Kidney epithelial cell (primary cell): ENCODE measurements around the gene CEBPE. TPM values are rescaled to one million over a fixed set of nuclear protein-coding genes. Genes with fewer than 3 reads are reported as not detected.

Experiments used
- DNase-seq: peaks from one replicate; pipeline ENCODE4 v3.0.0-alpha.2; 2010; ENCODE audit warnings: low read depth
- H3K27me3 ChIP-seq: 2 replicates; pipeline ENCODE4 v1.6.0; 2011; ENCODE audit warnings: low read length; ENCODE audit not compliant: control insufficient read depth, insufficient read depth
- H3K36me3 ChIP-seq: 2 replicates; pipeline ENCODE4 v1.5.1; 2011; ENCODE audit warnings: low read length; ENCODE audit not compliant: control insufficient read depth, insufficient read depth
- H3K4me3 ChIP-seq: 2 replicates; pipeline ENCODE4 v1.5.1; 2011; ENCODE audit warnings: low read depth, mild to moderate bottlenecking, control low read depth, low read length
- total RNA-seq: library from RNA; depleted of rRNA; stranded (reverse); fragments of >200 nt; gene quantifications from 2 replicates; pipeline ENCODE4 v1.2.3, GENCODE V29; 2015
- TF ChIP-seq, protein P1 (sequence below): IDR thresholded peaks from 2 replicates; pipeline ENCODE4 v1.5.1; 2011; ENCODE audit warnings: mild to moderate bottlenecking, moderate library complexity, low read length, control low read depth, inconsistent platforms; ENCODE audit not compliant: insufficient read depth, poor library complexity, severe bottlenecking

Gene CEBPE
- total RNA-seq, 1 donor from 2014 or later = not detected

DNA sequence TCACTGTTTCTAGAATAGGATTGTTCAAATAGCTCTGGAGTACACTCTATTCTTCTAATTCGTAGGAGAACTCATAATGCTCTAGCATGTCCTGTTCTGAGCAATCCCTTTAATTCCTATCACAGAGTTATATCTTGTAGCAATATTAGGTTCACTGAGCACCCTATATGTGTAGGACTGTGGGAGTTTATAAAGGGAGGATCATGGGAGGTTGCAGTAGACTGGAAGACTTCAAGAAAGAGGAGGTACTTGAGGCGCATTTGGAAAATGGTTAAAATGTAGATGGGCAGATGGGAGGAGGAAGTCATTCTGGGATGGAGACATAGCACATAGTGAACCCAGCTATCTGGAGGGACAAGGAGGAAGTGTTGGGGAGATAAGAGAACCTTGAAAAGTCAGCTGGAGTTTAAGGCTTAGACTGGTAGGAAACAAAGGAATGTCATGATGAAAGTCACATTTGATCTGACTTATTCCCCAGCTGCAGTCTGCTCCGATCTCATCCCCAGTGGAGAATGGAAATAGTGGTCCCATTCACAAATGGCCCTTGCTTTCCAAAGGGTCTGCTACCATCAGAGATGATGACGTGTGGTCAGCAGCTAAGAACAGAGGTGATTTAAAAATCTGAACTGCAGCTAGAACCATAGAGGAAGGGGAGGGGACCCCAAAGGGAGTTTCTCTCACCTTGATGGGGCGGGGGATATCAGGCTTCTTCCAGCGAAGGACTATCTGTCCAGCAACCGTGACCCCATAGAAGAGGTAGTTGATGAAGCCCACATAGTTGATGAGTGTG, 10.1 kb upstream of the CEBPE start:
- no peaks in the 10 kb centered on the region for H3K36me3 ChIP-seq
- TF ChIP-seq, protein P1, sequence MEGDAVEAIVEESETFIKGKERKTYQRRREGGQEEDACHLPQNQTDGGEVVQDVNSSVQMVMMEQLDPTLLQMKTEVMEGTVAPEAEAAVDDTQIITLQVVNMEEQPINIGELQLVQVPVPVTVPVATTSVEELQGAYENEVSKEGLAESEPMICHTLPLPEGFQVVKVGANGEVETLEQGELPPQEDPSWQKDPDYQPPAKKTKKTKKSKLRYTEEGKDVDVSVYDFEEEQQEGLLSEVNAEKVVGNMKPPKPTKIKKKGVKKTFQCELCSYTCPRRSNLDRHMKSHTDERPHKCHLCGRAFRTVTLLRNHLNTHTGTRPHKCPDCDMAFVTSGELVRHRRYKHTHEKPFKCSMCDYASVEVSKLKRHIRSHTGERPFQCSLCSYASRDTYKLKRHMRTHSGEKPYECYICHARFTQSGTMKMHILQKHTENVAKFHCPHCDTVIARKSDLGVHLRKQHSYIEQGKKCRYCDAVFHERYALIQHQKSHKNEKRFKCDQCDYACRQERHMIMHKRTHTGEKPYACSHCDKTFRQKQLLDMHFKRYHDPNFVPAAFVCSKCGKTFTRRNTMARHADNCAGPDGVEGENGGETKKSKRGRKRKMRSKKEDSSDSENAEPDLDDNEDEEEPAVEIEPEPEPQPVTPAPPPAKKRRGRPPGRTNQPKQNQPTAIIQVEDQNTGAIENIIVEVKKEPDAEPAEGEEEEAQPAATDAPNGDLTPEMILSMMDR = no peak
- no peak overlapping the region for H3K4me3 ChIP-seq
- no peaks in the 10 kb centered on the region for H3K27me3 ChIP-seq
- no peak for DNase-seq

DNA sequence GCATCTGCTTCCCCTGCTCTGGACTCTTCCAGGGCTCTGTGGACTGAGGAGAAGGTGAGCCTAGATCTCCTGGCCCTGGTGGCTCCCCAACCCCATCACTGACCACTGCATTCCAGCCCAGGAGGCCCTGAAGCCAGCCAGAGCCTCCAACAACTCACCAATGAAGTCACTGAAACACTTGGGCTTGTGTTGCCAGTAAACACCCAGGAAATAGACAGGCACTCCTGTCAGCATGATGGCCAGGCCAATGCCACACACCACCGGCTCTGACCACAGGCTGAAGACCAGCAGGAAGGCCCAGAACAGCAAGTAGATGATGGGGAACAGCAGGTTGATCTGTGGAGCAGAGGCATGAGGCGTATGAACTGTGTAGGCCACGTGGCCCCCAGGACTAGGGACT, 8.8 kb upstream of the CEBPE start:
- H3K36me3 ChIP-seq = no peaks in the 10 kb centered on the region
- H3K4me3 ChIP-seq = no peak overlapping the region
- TF ChIP-seq, protein P1 = no peak
- no peak for DNase-seq
- H3K27me3 ChIP-seq = no peaks in the 10 kb centered on the region

DNA sequence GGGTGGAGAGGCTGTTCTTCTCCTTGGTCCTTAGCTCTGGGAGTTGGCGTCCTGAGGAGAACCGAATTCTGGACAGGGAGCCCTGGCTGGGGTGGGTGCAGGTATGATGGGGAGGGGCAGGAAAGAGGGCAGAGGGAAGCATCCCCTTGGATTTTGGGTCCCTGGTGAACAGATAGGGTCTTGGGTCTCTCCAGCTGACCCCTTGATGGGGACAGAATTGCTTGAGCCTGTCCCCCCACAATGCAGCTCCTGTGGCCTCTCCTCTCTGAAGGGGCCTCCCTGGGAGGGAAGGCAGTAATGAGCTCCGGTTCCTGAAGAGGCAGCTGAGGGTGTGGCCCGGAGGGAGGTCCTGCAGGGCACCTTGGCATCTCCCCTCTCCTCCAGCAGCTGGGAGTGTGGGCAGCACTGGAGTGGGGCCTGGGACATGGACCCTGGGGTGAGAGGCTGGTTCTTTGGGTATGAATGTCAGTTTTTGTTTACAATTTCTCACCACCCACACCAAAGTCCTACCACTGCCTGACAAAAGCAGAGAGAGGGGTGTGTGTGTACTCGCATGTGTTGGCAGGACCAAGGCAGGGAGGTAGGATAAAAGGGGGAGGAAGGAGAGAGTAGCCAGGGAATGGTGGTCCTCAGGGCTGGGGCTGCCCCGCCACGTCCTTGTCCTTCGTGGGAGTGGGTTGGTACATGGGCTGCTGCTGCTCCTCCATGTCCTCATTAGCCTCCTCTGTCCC, 7.7 kb upstream of the CEBPE start:
- no peak for DNase-seq
- TF ChIP-seq, protein P1 = no peak
- Histone ChIP-seq H3K27me3 (no peaks in the 10 kb centered on the region), H3K36me3 (no peaks in the 10 kb centered on the region), H3K4me3 (no peak overlapping the region)

DNA sequence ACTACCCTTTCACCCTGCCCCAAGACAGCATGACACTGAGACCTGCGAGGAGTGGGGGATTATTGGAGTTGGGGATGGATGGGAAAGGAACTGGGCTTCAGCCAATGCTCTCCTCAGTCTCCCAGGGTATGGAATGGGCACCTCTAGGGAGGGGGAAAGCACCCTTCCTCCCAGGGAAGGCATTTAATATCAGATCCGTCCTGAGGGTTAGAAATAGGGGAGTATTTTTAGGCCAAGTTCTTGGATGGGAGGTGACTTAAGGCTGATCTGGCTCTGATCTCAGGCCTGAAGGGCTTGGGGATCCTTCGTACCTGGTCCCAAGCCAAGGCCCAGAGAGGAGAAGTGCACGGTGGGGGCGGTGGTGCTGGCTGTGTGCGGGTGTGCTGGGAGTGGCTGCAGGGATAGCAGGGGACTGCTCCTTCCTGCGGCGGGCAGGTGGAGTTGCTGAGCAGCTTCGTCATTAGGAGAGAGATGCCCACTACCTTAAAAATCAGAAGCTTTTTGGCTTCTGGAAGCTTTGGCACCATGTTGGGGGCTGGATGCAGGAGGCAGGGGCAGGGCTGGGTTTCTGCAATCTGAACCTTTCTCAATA, 7.0 kb upstream of the CEBPE start:
- Histone ChIP-seq H3K36me3 (no peaks in the 10 kb centered on the region), H3K27me3 (no peaks in the 10 kb centered on the region), H3K4me3 (no peak overlapping the region)
- no peak for DNase-seq
- TF ChIP-seq, protein P1 = no peak

DNA sequence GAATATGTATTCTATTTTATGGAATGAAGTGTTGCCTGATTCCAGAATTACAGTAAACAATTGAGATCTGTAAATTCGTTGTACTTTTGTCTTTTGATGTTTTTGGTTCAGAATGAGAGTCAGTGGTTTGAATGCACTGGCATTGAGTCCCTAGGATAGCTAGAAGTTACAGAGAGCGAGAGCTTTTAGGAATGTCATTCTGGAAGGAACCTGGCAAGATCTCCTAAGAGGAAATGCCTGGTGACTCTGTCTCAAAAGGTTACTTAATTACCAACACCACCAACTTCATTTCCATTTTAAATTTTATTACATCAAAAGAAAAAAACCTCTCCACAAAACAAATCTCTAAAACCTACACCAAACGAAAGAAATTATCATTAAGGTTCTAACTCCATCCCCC, 6.0 kb upstream of the CEBPE start:
- DNase-seq = no peak
- TF ChIP-seq, protein P1 = no peak

More for the DNA sequence above, 6.0 kb upstream of the CEBPE start:
- no peaks in the 10 kb centered on the region for H3K27me3 ChIP-seq
- no peaks in the 10 kb centered on the region for H3K36me3 ChIP-seq
- H3K4me3 ChIP-seq = no peak overlapping the region
